ENCODE measurements around the gene PAIP2. TPM values are rescaled to one million over a fixed set of nuclear protein-coding genes. Genes with fewer than 3 reads are reported as not detected.
A peak's percentile ranks its signal among the peaks of the same experiment; 100 is the strongest.

PAIP2 gene, protein sequence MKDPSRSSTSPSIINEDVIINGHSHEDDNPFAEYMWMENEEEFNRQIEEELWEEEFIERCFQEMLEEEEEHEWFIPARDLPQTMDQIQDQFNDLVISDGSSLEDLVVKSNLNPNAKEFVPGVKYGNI
- total RNA-seq (100 to 1,000 TPM; 142 to 150 TPM), polyA plus RNA-seq (ENCODE audit: insufficient read depth, low read depth, low replicate concordance) (297 TPM)
- long read RNA-seq, donor 1, transcript PAIP2-201 (4 exons, 1,459 nt): major isoform, 157 of 201 reads
- long read RNA-seq, donor 1, transcript PAIP2-206 (3 exons, 815 nt): minor isoform, 18 of 201 reads
- long read RNA-seq, donor 1, partial matches to known transcripts: 19 of 201 reads
- long read RNA-seq, donor 1, other reads (novel, unspliced or antisense): 7 of 201 reads
- long read RNA-seq, donor 2, transcript PAIP2-201 (4 exons, 1,459 nt): major isoform, 116 of 144 reads
- long read RNA-seq, donor 2, transcript PAIP2-206 (3 exons, 815 nt): minor isoform, 11 of 144 reads
- long read RNA-seq, donor 2, partial matches to known transcripts: 17 of 144 reads
- long read RNA-seq, donor 2, other reads (novel, unspliced or antisense): 0 of 144 reads

DNA sequence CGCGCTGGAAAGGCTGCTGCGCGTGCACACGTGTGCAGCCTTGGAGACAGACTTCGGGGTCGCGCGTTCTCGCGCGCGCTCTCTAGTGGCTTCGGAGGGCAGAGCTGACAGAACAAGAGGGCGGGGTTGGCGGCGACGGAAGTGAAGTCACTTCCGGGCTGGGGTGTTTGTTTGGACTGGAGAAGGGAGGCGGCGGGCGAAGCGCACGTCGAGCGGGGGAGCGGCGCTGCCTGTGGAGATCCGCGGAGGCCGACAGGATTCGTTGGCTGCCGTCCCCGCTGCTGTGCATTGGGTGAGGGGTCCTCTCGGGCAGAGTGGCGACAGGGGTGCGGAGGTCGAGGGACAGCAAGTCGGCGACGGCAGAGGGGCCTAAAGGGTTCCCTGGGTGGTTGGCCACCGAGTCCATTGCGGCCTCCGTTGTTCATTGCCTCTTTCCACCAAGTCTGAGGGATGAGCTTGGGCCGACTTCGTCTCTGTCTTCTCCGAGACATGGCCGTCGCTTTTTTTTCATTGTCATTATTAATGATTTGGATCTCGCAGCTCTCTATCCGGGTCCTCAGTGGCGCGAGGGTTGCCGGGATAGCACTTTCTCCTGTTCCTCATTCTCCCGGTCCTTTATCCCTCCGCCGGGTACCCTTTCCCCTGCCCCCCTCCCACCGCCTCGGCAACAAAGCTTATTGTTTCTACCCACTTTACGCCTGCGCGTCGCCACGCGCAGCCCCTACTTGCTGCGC lies at the start of gene PAIP2:
Gene PAIP2 (plus strand): TSS at position 166 of the 734 bp plus-strand sequence. CDS start 21,931 bp downstream, outside the sequence.
- peaks cover 8% of the 10 kb centered on the region for H3K4me1 ChIP-seq
- intact Hi-C loops (cut with DNase I; ENCODE audit: low total_unique reads): no loop called here

DNA sequence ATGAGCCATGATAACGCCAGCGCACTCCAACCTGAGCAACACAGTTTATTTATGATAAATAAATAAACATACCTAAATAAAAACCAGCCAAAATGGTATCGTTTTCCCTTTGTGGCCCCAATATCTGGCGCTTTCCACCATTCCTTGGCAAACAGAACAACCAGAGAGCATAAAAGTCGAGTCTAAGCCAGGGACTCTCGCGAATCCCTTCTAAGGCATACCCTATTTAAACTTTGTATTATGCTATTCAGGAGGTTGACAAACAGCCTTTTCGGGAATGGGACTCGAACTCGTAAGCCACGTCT lies 48.5 kb upstream of the PAIP2 start:
- H3K36me3 ChIP-seq (ENCODE audit: low read depth, missing control alignments): no peaks in the 10 kb centered on the region
- no peak for DNase-seq
- WGBS, 2 donors: 14 to 18% methylated on average over 11 of the region's 11 CpGs
- intact Hi-C loops (cut with DNase I; ENCODE audit: low total_unique reads): no loop called here
- H3K27ac ChIP-seq: peak overlapping the region; percentile 100
- no peaks in the 10 kb centered on the region for H3K27me3 ChIP-seq
- H3K4me1 ChIP-seq: peaks cover 20% of the 10 kb centered on the region
- no peaks in the 10 kb centered on the region for H3K9me3 ChIP-seq
- H3K4me3 ChIP-seq: peak overlapping the region; percentile 93 to 95
- TF ChIP-seq, protein P1, sequence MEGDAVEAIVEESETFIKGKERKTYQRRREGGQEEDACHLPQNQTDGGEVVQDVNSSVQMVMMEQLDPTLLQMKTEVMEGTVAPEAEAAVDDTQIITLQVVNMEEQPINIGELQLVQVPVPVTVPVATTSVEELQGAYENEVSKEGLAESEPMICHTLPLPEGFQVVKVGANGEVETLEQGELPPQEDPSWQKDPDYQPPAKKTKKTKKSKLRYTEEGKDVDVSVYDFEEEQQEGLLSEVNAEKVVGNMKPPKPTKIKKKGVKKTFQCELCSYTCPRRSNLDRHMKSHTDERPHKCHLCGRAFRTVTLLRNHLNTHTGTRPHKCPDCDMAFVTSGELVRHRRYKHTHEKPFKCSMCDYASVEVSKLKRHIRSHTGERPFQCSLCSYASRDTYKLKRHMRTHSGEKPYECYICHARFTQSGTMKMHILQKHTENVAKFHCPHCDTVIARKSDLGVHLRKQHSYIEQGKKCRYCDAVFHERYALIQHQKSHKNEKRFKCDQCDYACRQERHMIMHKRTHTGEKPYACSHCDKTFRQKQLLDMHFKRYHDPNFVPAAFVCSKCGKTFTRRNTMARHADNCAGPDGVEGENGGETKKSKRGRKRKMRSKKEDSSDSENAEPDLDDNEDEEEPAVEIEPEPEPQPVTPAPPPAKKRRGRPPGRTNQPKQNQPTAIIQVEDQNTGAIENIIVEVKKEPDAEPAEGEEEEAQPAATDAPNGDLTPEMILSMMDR (IDR thresholded peaks at IDR 0.05): no peak
- TF ChIP-seq POLR2A (IDR thresholded peaks at IDR 0.05): no peak

More for the DNA sequence above, at the start of gene PAIP2:
- peak; percentile 99 for DNase-seq
- no peaks in the 10 kb centered on the region for H3K27me3 ChIP-seq
- 0% methylated on average over 27 to 66 of the region's 66 CpGs for WGBS, 2 donors
- no peaks in the 10 kb centered on the region for H3K36me3 ChIP-seq (ENCODE audit: low read depth, missing control alignments)
- peak within 1 kb of the TSS; percentile 97 to 99 for H3K27ac ChIP-seq
- H3K4me3 ChIP-seq: peak within 1 kb of the TSS; percentile 90 to 95
- TF ChIP-seq, protein P1 (IDR thresholded peaks at IDR 0.05): peak; percentile 61 to 78 (median 65)
- peak; percentile 89 for TF ChIP-seq POLR2A (IDR thresholded peaks at IDR 0.05)
- no peaks in the 10 kb centered on the region for H3K9me3 ChIP-seq

DNA sequence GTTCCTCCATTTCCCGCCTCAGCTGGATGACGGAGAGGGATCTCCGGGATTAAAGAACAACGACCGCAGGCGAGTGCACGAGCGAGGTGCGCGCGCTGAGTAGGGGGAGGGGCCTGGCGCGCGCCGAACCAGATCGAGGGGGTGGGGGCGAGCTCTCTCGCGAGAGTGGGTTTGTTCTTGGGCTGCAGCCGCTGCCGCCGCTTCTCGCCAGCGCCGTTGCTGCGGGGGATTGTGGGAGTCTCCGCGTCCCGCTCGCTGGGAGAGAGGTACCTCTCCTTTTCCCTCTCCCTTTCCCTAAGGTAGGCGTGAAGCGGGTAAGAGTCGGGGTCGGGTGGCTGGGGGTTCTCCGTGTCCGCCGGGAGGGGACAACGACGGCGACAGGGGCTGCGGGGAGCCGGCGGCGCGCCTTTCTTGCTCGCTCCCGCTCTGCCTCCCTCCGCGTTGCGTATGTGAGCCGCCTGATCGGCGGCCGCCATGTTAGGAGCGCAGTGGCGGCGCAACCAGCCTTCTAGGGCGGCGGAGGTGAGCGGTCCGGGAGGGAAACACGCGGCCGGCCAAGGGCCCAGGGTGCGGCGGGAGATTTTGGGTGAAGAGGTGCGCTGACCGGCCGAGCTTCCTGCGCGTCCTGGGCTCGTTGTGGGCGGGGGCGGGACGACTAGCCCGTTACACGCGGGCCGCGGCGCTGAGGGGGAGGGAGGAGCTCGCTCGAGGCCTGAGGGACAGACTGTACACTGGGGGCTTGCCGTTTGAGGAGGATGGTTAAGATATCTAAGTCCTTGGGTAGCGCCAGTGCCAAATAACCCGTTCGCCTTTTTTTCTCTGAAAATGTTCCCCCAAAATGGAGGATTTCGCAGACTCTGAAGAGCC lies 47.9 kb upstream of the PAIP2 start, which contains the start of gene MATR3:
Gene MATR3 (plus strand): TSS at position 234 of the 867 bp plus-strand sequence. CDS start 13,676 bp downstream, outside the sequence.
- peak; percentile 61 for TF ChIP-seq POLR2A (IDR thresholded peaks at IDR 0.05)
- TF ChIP-seq, protein P1 (IDR thresholded peaks at IDR 0.05): peak in 1 of 3 experiments; percentile 1
- intact Hi-C loops (cut with DNase I; ENCODE audit: low total_unique reads): no loop called here
- Histone ChIP-seq H3K27ac (peak within 1 kb of the TSS; percentile 100), H3K27me3 (no peaks in the 10 kb centered on the region), H3K4me3 (peak within 1 kb of the TSS; percentile 93 to 95), H3K36me3 (ENCODE audit: low read depth, missing control alignments) (no peaks in the 10 kb centered on the region), H3K4me1 (peaks cover 26% of the 10 kb centered on the region), H3K9me3 (no peaks in the 10 kb centered on the region)
- 0 to 1% methylated on average over 15 to 83 of the region's 88 CpGs for WGBS, 2 donors
- DNase-seq: peak; percentile 96

DNA sequence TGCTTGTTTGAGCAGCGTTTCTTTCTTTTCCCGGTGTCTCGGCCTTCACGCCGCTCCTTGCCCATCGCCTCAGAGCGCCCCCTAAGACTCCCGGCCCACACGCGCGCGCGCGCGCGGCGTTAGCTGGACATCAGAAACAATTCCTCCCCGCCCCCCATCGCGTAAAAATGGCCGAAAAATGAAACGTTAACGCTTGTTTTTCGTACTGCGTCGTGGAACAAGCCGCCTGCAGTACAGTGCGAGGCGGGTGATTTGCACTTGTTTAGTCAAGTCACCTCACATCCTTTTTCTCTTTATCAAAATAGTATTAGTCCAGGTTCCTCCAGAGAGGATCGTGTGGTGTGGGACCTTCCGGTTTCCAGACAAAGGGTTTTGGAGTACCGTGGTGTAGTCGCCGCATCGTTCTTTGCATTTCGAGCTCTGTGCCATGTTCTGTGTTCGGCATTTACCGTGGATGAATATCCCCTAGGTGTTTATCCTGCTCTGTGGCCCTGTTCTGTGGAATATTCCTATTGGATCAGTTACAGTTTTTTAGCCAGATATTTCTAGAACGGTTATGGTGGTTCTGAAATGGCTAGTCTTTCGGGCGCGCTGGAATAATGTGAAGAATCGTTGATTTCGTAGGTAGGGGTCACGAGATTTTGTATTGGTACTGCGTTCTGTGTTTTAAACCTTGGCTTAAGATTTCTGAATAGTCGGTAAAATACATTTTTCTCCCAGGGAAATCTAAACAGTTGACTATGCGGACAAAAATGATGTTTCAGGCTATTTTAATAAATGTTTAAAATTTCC lies 47.1 kb upstream of the PAIP2 start:
- Histone ChIP-seq H3K36me3 (ENCODE audit: low read depth, missing control alignments) (no peaks in the 10 kb centered on the region), H3K4me3 (peak overlapping the region; percentile 93 to 95), H3K4me1 (peaks cover 35% of the 10 kb centered on the region), H3K27ac (peak overlapping the region; percentile 100), H3K27me3 (no peaks in the 10 kb centered on the region), H3K9me3 (no peaks in the 10 kb centered on the region)
- intact Hi-C loops (cut with DNase I; ENCODE audit: low total_unique reads): no loop called here
- peak; percentile 87 for DNase-seq
- 0 to 1% methylated on average over 45 to 48 of the region's 48 CpGs for WGBS, 2 donors
- no peak for TF ChIP-seq POLR2A (IDR thresholded peaks at IDR 0.05)
- TF ChIP-seq, protein P1 (IDR thresholded peaks at IDR 0.05): no peak

Data from testis (tissue), 5 donors.